IMR-90 (cell line): ENCODE measurements around the gene SHISA6. TPM values are rescaled to one million over a fixed set of nuclear protein-coding genes. Genes with fewer than 3 reads are reported as not detected.

ENCODE experiments used
- ATAC-seq: fragments of 200-7000 bp; cut with Tn5 transposase; 2 replicates; pipeline ENCODE4 v1.9.1; 2020; ENCODE audit warnings: low read depth, mild to moderate bottlenecking, moderate library complexity
- BruUV-seq: library from RNA; stranded (reverse); fragments of 400-500 nt; replicated peaks from 2 replicates; lab custom pipeline; 2021; lab: Mats Ljungman, UMichigan
- CTCF ChIA-PET: fragments of 300-600 bp; formaldehyde crosslinking; extraction: SDS; loops from one replicate; lab custom pipeline; 2021; ENCODE audit warnings: antibody characterized with exemption; lab: Yijun Ruan, JAX
- POLR2A ChIA-PET: fragments of 300-600 bp; sonication (Branson Sonifier 250); formaldehyde crosslinking; loops from one replicate; lab custom pipeline; 2022; ENCODE audit warnings: antibody characterized with exemption; ENCODE audit not compliant: unreplicated experiment; lab: Charles Lee
- DNase-seq: peaks from one replicate; pipeline ENCODE4 v3.0.0; 2013
- H2AFZ ChIP-seq: replicated peaks from 2 replicates; pipeline ENCODE3; 2013; ENCODE audit warnings: low read length, mild to moderate bottlenecking; ENCODE audit not compliant: poor library complexity
- H2AK5ac ChIP-seq: 2 replicates; pipeline ENCODE4 v1.6.1; 2013; ENCODE audit warnings: low read depth, low read length, inconsistent platforms
- H2AK9ac ChIP-seq: replicated peaks from 2 replicates; pipeline ENCODE3; 2013; ENCODE audit warnings: mild to moderate bottlenecking, low read depth, low read length, moderate library complexity; ENCODE audit not compliant: poor library complexity
- H2BK120ac ChIP-seq: 2 replicates; pipeline ENCODE4 v1.6.1; 2013; ENCODE audit warnings: low read depth, low read length, inconsistent platforms
- H2BK15ac ChIP-seq: 3 replicates; pipeline ENCODE4 v1.6.1; 2013; ENCODE audit warnings: low read depth, low read length, inconsistent platforms
- H2BK20ac ChIP-seq: 2 replicates; pipeline ENCODE4 v1.6.1; 2013; ENCODE audit warnings: low read depth, mild to moderate bottlenecking, inconsistent platforms, low read length, moderate library complexity
- H2BK5ac ChIP-seq: 2 replicates; pipeline ENCODE4 v1.6.1; 2013; ENCODE audit warnings: mild to moderate bottlenecking, low read depth, low read length, inconsistent platforms; ENCODE audit not compliant: poor library complexity, severe bottlenecking
- H3K14ac ChIP-seq: replicated peaks from 2 replicates; pipeline ENCODE4 v1.6.1; 2013; ENCODE audit warnings: low read depth, low read length, inconsistent platforms
- H3K18ac ChIP-seq: 2 replicates; pipeline ENCODE4 v1.6.1; 2013; ENCODE audit warnings: low read depth, low read length, control low read depth
- H3K23ac ChIP-seq: 2 replicates; pipeline ENCODE4 v1.6.1; 2013; ENCODE audit warnings: low read depth, low read length, inconsistent platforms
- H3K27ac ChIP-seq: 2 replicates; pipeline ENCODE4 v1.5.1; 2013; ENCODE audit warnings: mild to moderate bottlenecking, control low read depth, low read length; ENCODE audit not compliant: insufficient read depth
- H3K27me3 ChIP-seq: 2 replicates; pipeline ENCODE4 v1.6.1; 2013; ENCODE audit warnings: low read length; ENCODE audit not compliant: control insufficient read depth, insufficient read depth
- H3K36me3 ChIP-seq: 2 replicates; pipeline ENCODE4 v1.6.1; 2013; ENCODE audit warnings: low read length, mixed read lengths; ENCODE audit not compliant: control insufficient read depth, insufficient read depth
- H3K4ac ChIP-seq: 2 replicates; pipeline ENCODE4 v1.6.1; 2013; ENCODE audit warnings: low read depth, low read length, inconsistent platforms
- H3K4me1 ChIP-seq: 2 replicates; pipeline ENCODE4 v1.6.1; 2013; ENCODE audit warnings: low read length, mixed read lengths; ENCODE audit not compliant: control insufficient read depth, insufficient read depth
- H3K4me2 ChIP-seq: 2 replicates; pipeline ENCODE4 v1.6.1; 2013; ENCODE audit warnings: low read depth, mild to moderate bottlenecking, control low read depth, low read length, moderate library complexity
- H3K4me3 ChIP-seq: 2 replicates; pipeline ENCODE4 v1.5.1; 2013; ENCODE audit warnings: low read depth, mild to moderate bottlenecking, control low read depth, low read length, moderate library complexity; ENCODE audit not compliant: insufficient read depth
- H3K56ac ChIP-seq: 2 replicates; pipeline ENCODE4 v1.6.1; 2013; ENCODE audit warnings: low read length, inconsistent platforms; ENCODE audit not compliant: insufficient read depth; ENCODE audit errors: extremely low read depth
- H3K79me1 ChIP-seq, 2 experiments: 2 replicates each; pipeline ENCODE4 v1.6.1; 2013; ENCODE audit warnings: low read length in 2 of 2, inconsistent platforms in 1 of 2, low read depth in 1 of 2
- H3K9ac ChIP-seq: 2 replicates; pipeline ENCODE4 v1.6.1; 2013; ENCODE audit warnings: low read depth, low read length, control low read depth
- H3K9me1 ChIP-seq: 2 replicates; pipeline ENCODE4 v1.6.1; 2013; ENCODE audit warnings: low read length, inconsistent platforms; ENCODE audit not compliant: insufficient read depth
- H3K9me3 ChIP-seq: 2 replicates; pipeline ENCODE4 v1.6.1; 2013; ENCODE audit warnings: low read length; ENCODE audit not compliant: control insufficient read depth, insufficient read depth
- H4K20me1 ChIP-seq: 2 replicates; pipeline ENCODE4 v1.6.1; 2013; ENCODE audit warnings: low read length, inconsistent platforms; ENCODE audit not compliant: insufficient read depth
- H4K5ac ChIP-seq: 2 replicates; pipeline ENCODE4 v1.6.1; 2013; ENCODE audit warnings: mild to moderate bottlenecking, low read depth, low read length, control low read depth
- H4K8ac ChIP-seq, 2 experiments: 2 replicates each; pipeline ENCODE4 v1.6.1; 2013; ENCODE audit warnings: low read depth in 2 of 2, low read length in 2 of 2, control low read depth in 1 of 2, inconsistent platforms in 1 of 2
- H4K91ac ChIP-seq: 2 replicates; pipeline ENCODE4 v1.6.1; 2013; ENCODE audit warnings: low read depth, low read length, inconsistent platforms; ENCODE audit not compliant: insufficient read depth
- CHD1 ChIP-seq: IDR thresholded peaks from 2 replicates; pipeline ENCODE4 v1.6.1; 2012; ENCODE audit warnings: low read depth, low read length, improper control_type of control experiment
- ELK1 ChIP-seq: fragments of 150-350 bp; IDR thresholded peaks from 2 replicates; pipeline ENCODE4 v1.6.1; 2016; ENCODE audit warnings: low read depth, mild to moderate bottlenecking, low read length, moderate library complexity, borderline replicate concordance
- FOS ChIP-seq: fragments of 150-350 bp; IDR thresholded peaks from 2 replicates; pipeline ENCODE4 v1.6.1; 2016; ENCODE audit warnings: low read depth, low read length
- MAZ ChIP-seq: IDR thresholded peaks from 2 replicates; pipeline ENCODE4 v1.6.1; 2012; ENCODE audit warnings: low read depth, mild to moderate bottlenecking, low read length, improper control_type of control experiment, moderate library complexity, borderline replicate concordance
- MXI1 ChIP-seq: IDR thresholded peaks from 2 replicates; pipeline ENCODE4 v1.6.1; 2012; ENCODE audit warnings: low read depth, mild to moderate bottlenecking, low read length, moderate library complexity, borderline replicate concordance
- POLR2A ChIP-seq: IDR thresholded peaks from 2 replicates; pipeline ENCODE4 v1.6.1; 2012; ENCODE audit warnings: mild to moderate bottlenecking, low read depth, low read length
- RAD21 ChIP-seq: IDR thresholded peaks from 2 replicates; pipeline ENCODE4 v1.6.1; 2012; ENCODE audit warnings: low read length, improper control_type of control experiment
- SMC3 ChIP-seq: fragments of 150-350 bp; IDR thresholded peaks from 2 replicates; pipeline ENCODE4 v1.6.1; 2016; ENCODE audit warnings: low read depth, mild to moderate bottlenecking, antibody characterized with exemption, low read length, moderate library complexity
- USF2 ChIP-seq: fragments of 150-350 bp; IDR thresholded peaks from 2 replicates; pipeline ENCODE4 v1.6.1; 2017; ENCODE audit warnings: mild to moderate bottlenecking, antibody characterized with exemption, low read length, low read depth
- WGBS, 2 experiments: methylation state at CpG; one replicate each; pipeline versions ENCODE4 v1.1.5 to v1.1.7; 2013; ENCODE audit warnings: missing lambda C conversion rate in 2 of 2; ENCODE audit not compliant: insufficient read length in 1 of 2; ENCODE audit errors: extremely low coverage in 2 of 2; 5-methylcytosine and 5-hydroxymethylcytosine counted together
- dilution Hi-C: fragments of 300-500 bp; cut with HindIII; formaldehyde crosslinking; loops from one replicate; pipeline ENCODE4 v1.14.3; 2018; ENCODE audit warnings: low sequenced_read_pairs; ENCODE audit not compliant: unreplicated experiment
- in situ Hi-C: fragments of 300-500 bp; cut with MboI; formaldehyde crosslinking; loops from 3 replicates; pipeline ENCODE4 v1.14.3; 2019; ENCODE audit warnings: low sequenced_read_pairs, inconsistent platforms, mixed read lengths
- intact Hi-C: fragments of 100-400 bp; cut with micrococcal nuclease; formaldehyde crosslinking; loops from 2 replicates; pipeline ENCODE4 v1.10.0; 2022
- polyA plus RNA-seq, 3 experiments: library from polyadenylated mRNA; depleted of rRNA; stranded (reverse); fragments of >200 nt; gene quantifications; 2 replicates each; pipeline ENCODE4 v1.2.3, GENCODE V29; 2012; ENCODE audit warnings: low replicate concordance in 1 of 3
- total RNA-seq: library from RNA; depleted of rRNA; stranded (reverse); fragments of >200 nt; gene quantifications from 2 replicates; pipeline ENCODE4 v1.2.3, GENCODE V29; 2012

SHISA6 gene
- total and polyA plus RNA-seq, 2 of the 4 experiments (the other 2 are of a cell fraction) = not detected

- DNase-seq (no peak), ATAC-seq (no peak)
- no peak overlapping the region for H2BK15ac ChIP-seq
- in situ Hi-C loops (no loop called here), dilution Hi-C loops (no loop called here), intact Hi-C loops (no loop called here)
- H4K8ac ChIP-seq = no peak overlapping the region
- no peaks in the 10 kb centered on the region for H3K36me3 ChIP-seq
- no peak overlapping the region for H3K4me3 ChIP-seq
- H3K14ac ChIP-seq = no peak overlapping the region
- H2BK20ac ChIP-seq = no peak overlapping the region
- no peak overlapping the region for H3K23ac ChIP-seq
- ChIA-PET CTCF (no interaction called here), POLR2A (no interaction called here)
- H3K9ac ChIP-seq = no peak overlapping the region
- no peak overlapping the region for H4K91ac ChIP-seq
- H3K4me2 ChIP-seq = no peak overlapping the region
- H3K27ac ChIP-seq = no peak overlapping the region
- no TSS peak for BruUV-seq
- WGBS, 2 experiments = no CpG with 5 or more reads among the region's 3 CpGs
- no peak overlapping the region for H3K56ac ChIP-seq
- H2AK9ac ChIP-seq = no peak overlapping the region
- no peak overlapping the region for H4K5ac ChIP-seq
- H2AFZ ChIP-seq = no peak overlapping the region
- no peak for TF ChIP-seq CHD1
- no peak for TF ChIP-seq FOS
- no peak for TF ChIP-seq USF2
- no peak for TF ChIP-seq POLR2A
- TF ChIP-seq MXI1 = no peak
- TF ChIP-seq MAZ = no peak
- TF ChIP-seq SMC3 = no peak
- TF ChIP-seq ELK1 = no peak
- TF ChIP-seq RAD21 = no peak
- no peak overlapping the region for H2BK120ac ChIP-seq
- H3K9me1 ChIP-seq = no peaks in the 10 kb centered on the region
- no peaks in the 10 kb centered on the region for H4K20me1 ChIP-seq
- no peak overlapping the region for H3K18ac ChIP-seq
- peaks cover 32% of the 10 kb centered on the region for H3K9me3 ChIP-seq
- no peaks in the 10 kb centered on the region for H3K79me1 ChIP-seq
- H2AK5ac ChIP-seq = no peak overlapping the region
- no peaks in the 10 kb centered on the region for H3K27me3 ChIP-seq
- H3K4ac ChIP-seq = no peak overlapping the region
- H3K4me1 ChIP-seq = no peaks in the 10 kb centered on the region
- H2BK5ac ChIP-seq = no peak overlapping the region
Observed at GRCh38 chr17:11245791-11246190, 4.8 kb downstream of the SHISA6 start.
